ENCODE data around the gene MRM3.
"Not testable (repeated sequence)": the region's sequence is repeated elsewhere in the genome, so short reads cannot be mapped to it uniquely, and the experiment has no call there.

MRM3 gene

GRCh38 chr17:797236-797840 lies 15.2 kb downstream of the MRM3 start:
- no peak for DNase-seq

DNA sequence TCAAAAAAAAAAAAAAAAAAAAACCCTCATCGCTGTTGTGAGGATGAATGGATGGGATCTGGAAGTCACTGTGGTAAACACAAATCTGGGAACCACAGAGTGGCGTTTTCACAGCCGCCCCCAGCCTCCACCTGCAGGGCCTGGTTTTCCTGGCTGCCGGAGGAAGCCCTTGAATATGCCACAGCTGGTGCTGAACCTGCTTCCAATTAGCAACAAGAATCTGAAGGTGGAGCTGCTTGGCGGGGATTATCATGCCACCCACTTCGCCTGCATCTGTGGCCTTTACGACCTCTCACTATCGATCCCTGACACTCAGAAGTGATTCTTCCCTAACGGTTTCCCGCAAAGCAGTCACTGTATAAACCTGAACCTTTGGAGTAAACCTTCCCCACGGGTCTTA lies 16.1 kb downstream of the MRM3 start:
- no peak for DNase-seq

GRCh38 chr17:799261-799660 lies 17.1 kb downstream of the MRM3 start:
- no peak for DNase-seq

DNA sequence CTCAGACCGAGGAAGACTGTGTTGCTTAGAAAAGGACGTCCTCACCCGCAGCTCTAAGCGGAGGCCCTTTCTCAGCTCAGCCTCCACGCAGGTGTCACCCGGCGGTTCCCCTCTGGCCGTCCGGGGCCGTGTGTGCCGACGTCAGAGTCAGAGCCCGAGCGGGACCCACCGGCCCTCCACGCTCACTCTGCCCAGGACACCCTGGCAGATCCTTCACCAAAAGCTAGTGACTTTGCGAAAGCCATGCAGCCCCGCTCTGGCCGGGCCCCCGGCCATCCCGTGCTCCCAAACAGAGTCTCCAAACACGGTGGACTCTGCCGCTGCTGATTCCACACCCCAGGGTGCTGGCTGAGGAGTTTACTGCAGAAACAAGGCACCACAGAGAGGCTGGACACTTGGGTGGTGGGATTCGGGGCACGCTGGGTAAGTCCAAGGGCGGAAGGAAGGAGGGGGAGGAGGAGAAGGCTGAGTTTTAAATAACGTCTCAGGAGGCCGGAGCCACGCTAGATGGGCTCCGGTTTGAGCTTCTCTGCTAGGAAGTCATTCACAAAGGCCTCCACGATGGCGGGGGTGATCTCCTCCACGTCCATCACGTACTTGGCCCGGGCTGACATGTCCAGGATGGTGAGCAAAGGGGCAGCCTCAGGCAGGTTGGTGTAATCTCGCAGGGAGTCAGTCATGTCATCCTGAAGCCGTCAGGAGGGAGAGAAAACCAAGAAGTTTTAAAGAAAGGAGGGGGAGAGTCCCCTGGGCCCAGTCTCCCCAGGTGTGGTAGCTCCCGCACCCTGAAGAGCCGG lies 18.5 kb downstream of the MRM3 start:
- no peak for DNase-seq

DNA sequence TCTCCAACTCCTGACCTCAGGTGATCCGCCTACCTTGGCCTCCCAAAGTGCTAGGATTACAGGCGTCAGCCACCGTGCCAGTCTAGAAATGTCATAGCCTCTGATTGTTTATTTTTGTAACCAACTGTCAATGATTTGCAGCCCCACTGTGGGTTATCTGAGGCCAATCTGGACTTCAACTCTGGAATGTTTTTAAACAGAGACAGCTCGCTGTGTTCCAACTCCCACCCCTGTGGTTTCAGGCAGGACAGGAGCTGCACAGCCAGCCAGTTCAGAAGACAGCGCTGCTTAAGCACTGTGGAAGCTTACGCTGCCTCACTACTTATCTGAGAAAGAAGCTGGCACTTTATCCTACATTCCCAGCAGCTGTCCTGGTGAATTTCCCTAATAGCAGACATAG lies 19.5 kb downstream of the MRM3 start:
- no peak for DNase-seq

DNA sequence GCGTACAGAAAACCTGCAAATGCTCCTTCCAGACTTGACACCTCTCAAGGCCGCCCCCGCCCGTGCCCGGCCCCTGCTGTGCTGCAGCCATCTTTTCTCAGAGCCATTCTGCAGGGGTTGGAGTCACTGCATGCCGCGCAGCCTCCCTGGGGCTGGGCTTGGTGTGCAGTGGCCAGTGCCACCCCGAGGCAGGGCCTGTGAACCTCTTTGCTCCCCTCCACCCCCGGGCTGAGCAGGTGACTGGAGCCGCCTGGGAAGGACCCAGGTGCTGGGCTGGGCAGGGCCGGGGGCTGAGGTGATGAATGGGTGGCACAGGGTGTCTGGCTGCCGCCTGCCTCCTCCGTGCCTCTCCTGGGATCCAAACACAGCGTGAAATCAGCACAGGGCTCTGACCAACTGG lies 20.3 kb downstream of the MRM3 start:
- DNase-seq: no peak

- DNase-seq: no peak
These were observed 21.0 kb downstream of the MRM3 start for GRCh38 chr17:802901-803881.

- no peak for DNase-seq
These were observed 22.6 kb downstream of the MRM3 start for GRCh38 chr17:804541-805435.

- DNase-seq: not testable (repeated sequence)
These were observed 23.7 kb downstream of the MRM3 start for GRCh38 chr17:805886-806285.

GRCh38 chr17:806346-806745 lies 24.2 kb downstream of the MRM3 start:
- no peak for DNase-seq

DNA sequence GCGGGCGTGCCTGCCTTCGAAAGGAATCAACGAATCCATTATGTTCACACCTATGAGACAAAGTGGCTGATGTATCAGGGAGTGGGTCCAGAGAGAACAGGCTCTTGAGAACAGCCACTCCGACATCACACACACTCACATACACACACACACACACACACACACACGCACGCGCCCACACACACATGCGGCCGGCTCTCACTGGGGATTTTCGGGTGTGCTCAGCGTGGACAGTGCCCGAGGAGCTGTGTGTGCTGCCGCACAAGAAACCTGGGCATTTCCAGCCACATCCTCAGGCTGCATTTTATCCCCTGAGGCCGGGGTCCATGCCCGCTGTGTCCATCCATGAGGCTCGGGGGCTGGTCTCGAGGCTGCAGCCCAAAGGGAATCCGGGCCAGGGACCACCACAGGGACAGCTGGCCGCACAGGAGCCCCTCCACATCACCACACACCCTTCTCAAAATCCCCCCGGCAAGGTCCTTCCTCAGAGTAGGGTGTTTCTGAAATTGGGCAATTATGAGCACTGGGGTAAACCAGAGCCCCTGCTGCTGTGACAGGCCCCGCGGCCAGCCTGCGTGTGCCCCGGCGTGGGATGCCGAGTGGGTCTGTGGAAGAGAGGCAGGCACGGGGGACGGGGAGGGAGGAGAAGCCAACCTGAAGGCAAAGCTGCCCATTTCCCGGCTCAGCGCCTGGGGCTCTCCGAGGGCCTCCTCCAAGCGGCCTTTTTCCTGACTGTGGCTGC lies 24.8 kb downstream of the MRM3 start:
- DNase-seq: no peak

DNA sequence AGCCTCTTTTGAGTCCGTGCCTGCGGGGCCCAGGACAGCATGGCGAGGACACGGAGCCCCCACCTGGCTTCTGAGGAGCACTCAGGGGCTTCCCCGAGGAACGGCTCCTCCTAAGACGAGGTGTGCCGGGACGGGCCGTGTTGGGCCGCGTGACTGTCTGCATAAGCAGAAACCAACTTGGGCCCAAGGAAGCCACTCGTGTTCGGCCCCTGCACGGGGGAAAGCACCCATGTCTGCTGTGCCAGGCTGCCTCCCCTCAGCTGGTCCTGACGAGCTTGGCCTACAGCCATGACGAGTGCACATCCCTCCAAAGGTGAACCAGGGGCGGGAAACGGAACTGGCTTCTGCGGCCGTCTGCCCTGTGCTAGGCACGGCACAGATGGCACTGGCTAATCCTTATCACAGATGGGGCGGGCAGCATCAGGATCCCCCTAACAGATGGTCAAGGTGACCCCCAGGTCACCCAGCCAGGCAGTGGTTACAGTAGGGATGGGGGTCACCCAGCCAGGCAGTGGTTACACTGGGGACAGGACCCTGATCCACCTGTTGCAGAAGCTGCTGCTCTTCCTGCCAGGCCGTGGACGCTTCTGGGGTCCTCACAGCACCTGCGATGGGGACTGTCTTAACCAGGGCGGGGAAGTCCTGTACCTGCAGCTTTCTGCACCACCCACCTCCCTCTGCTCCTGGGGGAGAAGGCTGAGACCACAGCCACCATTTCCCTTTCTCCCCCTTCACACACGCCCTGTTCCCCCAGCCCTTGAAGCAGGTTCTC lies 25.6 kb downstream of the MRM3 start:
- no peak for DNase-seq

DNA sequence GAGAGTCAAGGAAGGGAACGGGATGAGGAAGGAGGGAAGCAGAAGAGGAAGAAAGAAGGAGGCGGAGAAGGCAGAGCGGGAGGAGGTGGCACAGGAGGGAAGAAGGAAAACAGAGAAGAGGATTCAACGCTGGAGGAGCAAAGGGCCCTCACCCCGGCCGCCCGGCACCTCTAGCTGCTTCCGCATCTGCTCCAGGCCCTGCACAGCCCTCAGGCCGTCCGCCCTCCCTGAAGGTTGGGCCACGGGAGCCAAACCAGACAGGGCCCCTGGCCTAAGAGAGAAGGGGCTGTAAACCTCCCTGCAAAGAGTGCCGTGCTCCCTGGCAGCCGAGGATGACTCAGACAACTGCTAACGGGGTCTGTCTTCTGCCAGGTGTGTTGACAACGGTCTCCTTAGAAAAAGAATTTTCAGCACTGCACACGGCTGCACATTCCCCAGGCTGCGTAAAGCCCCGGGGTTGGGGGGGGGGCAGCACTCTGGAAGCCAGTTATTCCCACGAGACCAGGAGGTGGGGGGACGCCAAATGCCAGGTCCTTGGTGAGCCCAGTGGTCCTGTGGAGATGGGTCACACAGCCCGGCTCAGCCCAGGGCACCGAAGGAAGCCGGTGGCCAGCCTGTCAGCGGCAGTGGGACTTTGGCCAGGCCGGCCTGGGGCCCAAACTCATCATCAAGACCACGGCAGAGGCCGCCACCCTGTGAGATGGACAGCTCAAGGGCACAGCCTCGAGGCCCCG lies 29.1 kb downstream of the MRM3 start:
- no peak for DNase-seq

DNA sequence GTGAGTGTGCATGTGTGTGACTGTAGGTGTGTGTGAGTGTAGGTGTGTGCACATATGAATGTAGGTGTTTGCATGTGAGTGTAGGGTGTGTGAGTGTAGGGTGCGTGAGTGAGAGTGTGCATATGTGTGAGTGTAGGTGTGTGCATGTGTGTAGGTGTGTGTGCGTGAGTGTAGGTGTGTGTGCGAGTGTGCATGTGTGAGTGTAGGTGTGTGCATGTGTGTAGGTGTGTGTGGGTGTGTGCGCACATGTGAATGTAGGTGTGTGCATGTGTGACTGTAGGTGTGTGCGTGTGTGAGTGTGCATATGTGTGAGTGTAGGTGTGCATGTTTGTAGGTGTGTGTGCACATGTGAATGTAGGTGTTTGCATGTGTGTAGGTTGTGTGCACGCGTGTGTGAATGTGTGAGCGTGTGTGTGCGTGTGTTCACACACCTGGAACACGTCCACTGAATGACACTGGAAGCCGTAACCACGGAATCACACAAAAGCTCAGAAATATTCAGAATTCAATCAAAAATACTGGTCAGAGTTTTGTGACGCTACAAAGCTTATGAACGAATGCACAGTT lies 30.6 kb downstream of the MRM3 start:
- no peak for DNase-seq

GRCh38 chr17:814371-814770 lies 32.2 kb downstream of the MRM3 start:
- no peak for DNase-seq

- no peak for DNase-seq
These were observed 37.1 kb downstream of the MRM3 start for GRCh38 chr17:819251-819650.

- no peak for DNase-seq
These were observed 41.3 kb downstream of the MRM3 start for GRCh38 chr17:823501-823902.

DNA sequence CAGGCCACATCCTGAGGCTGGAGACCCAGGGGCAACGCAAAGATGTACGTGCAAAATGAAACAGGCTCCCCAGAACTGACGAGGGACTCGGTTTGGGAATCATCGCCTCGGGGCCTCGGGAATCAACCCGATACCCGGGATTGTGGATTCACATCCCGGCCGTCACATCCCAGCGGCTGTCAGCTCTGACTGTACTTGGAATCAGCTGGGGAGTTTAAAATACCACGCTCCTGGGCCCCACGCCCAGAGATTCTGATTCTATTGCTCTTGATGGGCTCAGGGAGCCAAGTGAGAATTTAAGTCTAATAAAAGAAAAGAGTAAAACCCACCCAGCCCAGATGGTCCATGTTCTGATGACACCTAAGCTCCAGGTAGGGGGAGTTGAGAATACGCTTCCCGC lies 42.2 kb downstream of the MRM3 start:
- DNase-seq: no peak

DNA sequence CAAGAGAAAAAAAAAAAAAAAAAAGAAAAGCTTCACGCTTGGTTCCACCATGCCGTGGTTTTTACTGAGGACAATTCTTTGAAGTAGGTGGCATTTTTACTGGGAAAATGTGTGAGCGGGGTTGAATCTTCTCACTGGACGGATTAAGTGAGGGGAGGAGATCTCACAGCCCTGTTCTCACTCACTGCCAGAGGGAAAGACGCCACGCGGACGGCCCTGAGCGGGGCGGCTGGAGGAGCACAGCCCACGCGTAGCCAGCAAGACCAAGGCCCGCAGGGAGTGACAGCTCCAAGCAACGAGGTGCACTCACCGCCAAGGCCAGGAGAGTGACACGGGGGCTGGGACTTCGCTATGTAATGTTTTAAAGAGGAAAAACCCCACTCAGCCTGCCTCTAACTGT lies 43.1 kb downstream of the MRM3 start:
- no peak for DNase-seq

DNA sequence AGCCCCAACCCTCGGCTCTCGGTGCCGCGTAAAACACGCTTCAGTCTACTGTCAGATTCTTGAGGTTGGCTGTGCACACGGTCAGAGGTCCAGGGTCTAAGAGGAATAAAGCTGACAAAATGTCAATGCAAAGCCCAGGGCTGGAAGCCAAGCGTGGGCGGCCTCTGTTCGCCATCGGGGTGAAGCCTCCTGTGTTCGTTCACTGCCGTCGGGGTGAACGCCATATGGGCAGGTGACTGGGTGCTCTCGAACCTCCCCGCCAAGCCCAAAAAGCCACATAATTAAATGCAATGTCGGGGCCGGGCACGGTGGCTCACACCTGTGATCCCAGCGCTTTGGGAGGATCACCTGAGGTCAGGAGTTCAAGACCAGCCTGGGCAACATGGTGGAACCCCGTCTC lies 44.6 kb downstream of the MRM3 start:
- no peak for DNase-seq
